GM23338 (cell line): ENCODE measurements around the gene PTPRB. TPM values are rescaled to one million over a fixed set of nuclear protein-coding genes. Genes with fewer than 3 reads are reported as not detected.

Experiments used
- ATAC-seq: fragments of 200-7000 bp; cut with Tn5 transposase; 3 replicates; pipeline ENCODE4 v1.9.1; 2020
- DNase-seq: peaks from one replicate; pipeline ENCODE4 v3.0.0-alpha.2; 2015; ENCODE audit warnings: low spot score
- H2AFZ ChIP-seq: fragments of 200-600 bp; sonication (generic); 2 replicates; pipeline ENCODE4 v1.8.0; 2016; ENCODE audit warnings: antibody characterized with exemption, mild to moderate bottlenecking, moderate library complexity
- H3F3A ChIP-seq: fragments of 200-600 bp; sonication (generic); replicated peaks from 2 replicates; pipeline ENCODE4 v1.8.0; 2017; ENCODE audit warnings: antibody characterized with exemption, mixed run types, low read depth
- H3K27ac ChIP-seq: fragments of 200-600 bp; sonication (generic); 2 replicates; pipeline ENCODE4 v1.6.1; 2016; ENCODE audit warnings: low read depth
- H3K27me3 ChIP-seq: fragments of 200-600 bp; sonication (generic); 2 replicates; pipeline ENCODE4 v1.8.0; 2016; ENCODE audit warnings: mild to moderate bottlenecking, mixed run types, moderate library complexity; ENCODE audit not compliant: insufficient read depth
- H3K36me3 ChIP-seq: fragments of 200-600 bp; sonication (generic); 2 replicates; pipeline ENCODE4 v1.8.0; 2016; ENCODE audit warnings: mild to moderate bottlenecking; ENCODE audit not compliant: insufficient read depth
- H3K4me1 ChIP-seq: fragments of 200-600 bp; sonication (generic); 2 replicates; pipeline ENCODE4 v1.8.0; 2016; ENCODE audit warnings: mild to moderate bottlenecking, moderate library complexity; ENCODE audit not compliant: insufficient read depth
- H3K4me2 ChIP-seq: fragments of 200-600 bp; sonication (generic); 2 replicates; pipeline ENCODE4 v1.7.1; 2017; ENCODE audit warnings: mixed run types
- H3K4me3 ChIP-seq: fragments of 200-600 bp; sonication (generic); 2 replicates; pipeline ENCODE4 v1.6.1; 2016; ENCODE audit warnings: mixed run types
- H3K79me2 ChIP-seq: fragments of 200-600 bp; sonication (generic); replicated peaks from 2 replicates; pipeline ENCODE4 v1.8.0; 2017; ENCODE audit warnings: mild to moderate bottlenecking; ENCODE audit not compliant: insufficient read depth
- H3K9me2 ChIP-seq: fragments of 200-600 bp; sonication (generic); 2 replicates; pipeline ENCODE4 v1.8.0; 2017; ENCODE audit not compliant: insufficient read depth
- H4K20me1 ChIP-seq: fragments of 200-600 bp; sonication (generic); replicated peaks from 2 replicates; pipeline ENCODE4 v1.8.0; 2017; ENCODE audit warnings: mild to moderate bottlenecking; ENCODE audit not compliant: insufficient read depth
- H3K27ac Mint-ChIP-seq: 2 replicates; pipeline ENCODE4 v1.8.0; 2020; ENCODE audit warnings: inconsistent platforms, mild to moderate bottlenecking, moderate library complexity, mixed read lengths
- H3K27me3 Mint-ChIP-seq: 3 replicates; pipeline ENCODE4 v1.8.0; 2022; ENCODE audit warnings: low read depth, mild to moderate bottlenecking, moderate library complexity, mixed read lengths, inconsistent platforms; ENCODE audit not compliant: insufficient read depth, poor library complexity
- H3K36me3 Mint-ChIP-seq: 3 replicates; pipeline ENCODE4 v1.8.0; 2021; ENCODE audit warnings: low read depth, mild to moderate bottlenecking, inconsistent platforms, moderate library complexity, mixed read lengths
- H3K4me1 Mint-ChIP-seq: 3 replicates; pipeline ENCODE4 v1.8.0; 2020; ENCODE audit warnings: mild to moderate bottlenecking, inconsistent platforms, mixed read lengths
- H3K4me3 Mint-ChIP-seq: 3 replicates; pipeline ENCODE4 v1.8.0; 2021; ENCODE audit warnings: moderate library complexity, mild to moderate bottlenecking, inconsistent platforms, mixed read lengths
- H3K9me3 Mint-ChIP-seq: 3 replicates; pipeline ENCODE4 v1.8.0; 2020; ENCODE audit warnings: moderate library complexity, mild to moderate bottlenecking, inconsistent platforms, mixed read lengths
- EZH2 ChIP-seq: fragments of 200-600 bp; sonication (generic); IDR thresholded peaks from one replicate; pipeline ENCODE4 v1.8.0; 2017; ENCODE audit warnings: antibody characterized with exemption, mild to moderate bottlenecking, low read depth; ENCODE audit not compliant: unreplicated experiment
- NANOG ChIP-seq: IDR thresholded peaks from 2 replicates; pipeline ENCODE4 v1.6.1; 2016; ENCODE audit warnings: antibody characterized with exemption, borderline replicate concordance
- STAT1 ChIP-seq: IDR thresholded peaks from one replicate; pipeline ENCODE4 v1.6.1; 2016; ENCODE audit warnings: antibody characterized with exemption; ENCODE audit not compliant: unreplicated experiment
- polyA plus RNA-seq: library from polyadenylated mRNA; unstranded; fragments of >200 nt; fragmentation: Nextera tagmentation; extraction: Ambion mirVana; gene quantifications from 2 replicates; pipeline ENCODE4 v1.2.1, GENCODE V29; 2016
- total RNA-seq: library from RNA; depleted of rRNA; stranded (reverse); fragments of >200 nt; shearing (Covaris generic); gene quantifications from 2 replicates; pipeline ENCODE4 v1.2.3, GENCODE V29; 2014
- TF ChIP-seq, protein P1 (sequence below): fragments of 250-450 bp; sonication (Bioruptor Pico); IDR thresholded peaks from 2 replicates; pipeline ENCODE4 v1.5.0; 2020; ENCODE audit warnings: mild to moderate bottlenecking, moderate library complexity
- TF ChIP-seq, protein P2 (sequence below): IDR thresholded peaks from one replicate; pipeline ENCODE4 v1.6.1; 2018; ENCODE audit warnings: antibody characterized with exemption; ENCODE audit not compliant: unreplicated experiment

Gene PTPRB
- total and polyA plus RNA-seq, 2 experiments from 2014 or later = 0.13 to 1.7 TPM

DNA sequence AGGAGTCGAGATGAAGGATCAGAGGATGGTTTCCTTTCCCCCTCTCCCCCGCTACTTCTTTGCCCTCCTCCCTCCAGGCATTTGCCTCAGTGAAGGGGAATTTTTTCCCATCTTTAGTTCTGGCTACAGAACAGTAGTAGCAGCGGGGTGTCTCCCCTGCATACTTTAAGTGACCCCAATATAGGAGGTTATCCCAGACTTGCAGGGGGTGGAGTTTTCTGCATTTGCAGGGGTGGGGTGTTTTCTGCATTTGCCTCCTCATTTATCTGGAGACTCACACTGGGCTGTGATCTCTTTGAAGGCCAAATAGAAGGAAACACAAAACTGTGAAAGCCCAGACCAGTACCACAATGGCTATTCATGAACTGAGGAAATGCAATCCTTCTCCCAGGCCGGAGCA is 19.8 kb downstream of the PTPRB start (continued):
- TF ChIP-seq, protein P1, sequence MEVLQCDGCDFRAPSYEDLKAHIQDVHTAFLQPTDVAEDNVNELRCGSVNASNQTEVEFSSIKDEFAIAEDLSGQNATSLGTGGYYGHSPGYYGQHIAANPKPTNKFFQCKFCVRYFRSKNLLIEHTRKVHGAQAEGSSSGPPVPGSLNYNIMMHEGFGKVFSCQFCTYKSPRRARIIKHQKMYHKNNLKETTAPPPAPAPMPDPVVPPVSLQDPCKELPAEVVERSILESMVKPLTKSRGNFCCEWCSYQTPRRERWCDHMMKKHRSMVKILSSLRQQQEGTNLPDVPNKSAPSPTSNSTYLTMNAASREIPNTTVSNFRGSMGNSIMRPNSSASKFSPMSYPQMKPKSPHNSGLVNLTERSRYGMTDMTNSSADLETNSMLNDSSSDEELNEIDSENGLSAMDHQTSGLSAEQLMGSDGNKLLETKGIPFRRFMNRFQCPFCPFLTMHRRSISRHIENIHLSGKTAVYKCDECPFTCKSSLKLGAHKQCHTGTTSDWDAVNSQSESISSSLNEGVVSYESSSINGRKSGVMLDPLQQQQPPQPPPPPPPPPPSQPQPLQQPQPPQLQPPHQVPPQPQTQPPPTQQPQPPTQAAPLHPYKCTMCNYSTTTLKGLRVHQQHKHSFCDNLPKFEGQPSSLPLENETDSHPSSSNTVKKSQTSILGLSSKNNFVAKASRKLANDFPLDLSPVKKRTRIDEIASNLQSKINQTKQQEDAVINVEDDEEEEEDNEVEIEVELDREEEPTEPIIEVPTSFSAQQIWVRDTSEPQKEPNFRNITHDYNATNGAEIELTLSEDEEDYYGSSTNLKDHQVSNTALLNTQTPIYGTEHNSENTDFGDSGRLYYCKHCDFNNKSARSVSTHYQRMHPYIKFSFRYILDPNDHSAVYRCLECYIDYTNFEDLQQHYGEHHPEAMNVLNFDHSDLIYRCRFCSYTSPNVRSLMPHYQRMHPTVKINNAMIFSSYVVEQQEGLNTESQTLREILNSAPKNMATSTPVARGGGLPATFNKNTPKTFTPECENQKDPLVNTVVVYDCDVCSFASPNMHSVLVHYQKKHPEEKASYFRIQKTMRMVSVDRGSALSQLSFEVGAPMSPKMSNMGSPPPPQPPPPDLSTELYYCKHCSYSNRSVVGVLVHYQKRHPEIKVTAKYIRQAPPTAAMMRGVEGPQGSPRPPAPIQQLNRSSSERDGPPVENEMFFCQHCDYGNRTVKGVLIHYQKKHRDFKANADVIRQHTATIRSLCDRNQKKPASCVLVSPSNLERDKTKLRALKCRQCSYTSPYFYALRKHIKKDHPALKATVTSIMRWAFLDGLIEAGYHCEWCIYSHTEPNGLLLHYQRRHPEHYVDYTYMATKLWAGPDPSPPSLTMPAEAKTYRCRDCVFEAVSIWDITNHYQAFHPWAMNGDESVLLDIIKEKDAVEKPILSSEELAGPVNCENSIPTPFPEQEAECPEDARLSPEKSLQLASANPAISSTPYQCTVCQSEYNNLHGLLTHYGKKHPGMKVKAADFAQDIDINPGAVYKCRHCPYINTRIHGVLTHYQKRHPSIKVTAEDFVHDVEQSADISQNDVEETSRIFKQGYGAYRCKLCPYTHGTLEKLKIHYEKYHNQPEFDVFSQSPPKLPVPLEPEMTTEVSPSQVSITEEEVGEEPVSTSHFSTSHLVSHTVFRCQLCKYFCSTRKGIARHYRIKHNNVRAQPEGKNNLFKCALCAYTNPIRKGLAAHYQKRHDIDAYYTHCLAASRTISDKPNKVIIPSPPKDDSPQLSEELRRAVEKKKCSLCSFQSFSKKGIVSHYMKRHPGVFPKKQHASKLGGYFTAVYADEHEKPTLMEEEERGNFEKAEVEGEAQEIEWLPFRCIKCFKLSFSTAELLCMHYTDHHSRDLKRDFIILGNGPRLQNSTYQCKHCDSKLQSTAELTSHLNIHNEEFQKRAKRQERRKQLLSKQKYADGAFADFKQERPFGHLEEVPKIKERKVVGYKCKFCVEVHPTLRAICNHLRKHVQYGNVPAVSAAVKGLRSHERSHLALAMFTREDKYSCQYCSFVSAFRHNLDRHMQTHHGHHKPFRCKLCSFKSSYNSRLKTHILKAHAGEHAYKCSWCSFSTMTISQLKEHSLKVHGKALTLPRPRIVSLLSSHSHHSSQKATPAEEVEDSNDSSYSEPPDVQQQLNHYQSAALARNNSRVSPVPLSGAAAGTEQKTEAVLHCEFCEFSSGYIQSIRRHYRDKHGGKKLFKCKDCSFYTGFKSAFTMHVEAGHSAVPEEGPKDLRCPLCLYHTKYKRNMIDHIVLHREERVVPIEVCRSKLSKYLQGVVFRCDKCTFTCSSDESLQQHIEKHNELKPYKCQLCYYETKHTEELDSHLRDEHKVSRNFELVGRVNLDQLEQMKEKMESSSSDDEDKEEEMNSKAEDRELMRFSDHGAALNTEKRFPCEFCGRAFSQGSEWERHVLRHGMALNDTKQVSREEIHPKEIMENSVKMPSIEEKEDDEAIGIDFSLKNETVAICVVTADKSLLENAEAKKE (CRISPR knock-in tag) = no peak
- TF ChIP-seq NANOG (no peak), EZH2 (no peak)

DNA sequence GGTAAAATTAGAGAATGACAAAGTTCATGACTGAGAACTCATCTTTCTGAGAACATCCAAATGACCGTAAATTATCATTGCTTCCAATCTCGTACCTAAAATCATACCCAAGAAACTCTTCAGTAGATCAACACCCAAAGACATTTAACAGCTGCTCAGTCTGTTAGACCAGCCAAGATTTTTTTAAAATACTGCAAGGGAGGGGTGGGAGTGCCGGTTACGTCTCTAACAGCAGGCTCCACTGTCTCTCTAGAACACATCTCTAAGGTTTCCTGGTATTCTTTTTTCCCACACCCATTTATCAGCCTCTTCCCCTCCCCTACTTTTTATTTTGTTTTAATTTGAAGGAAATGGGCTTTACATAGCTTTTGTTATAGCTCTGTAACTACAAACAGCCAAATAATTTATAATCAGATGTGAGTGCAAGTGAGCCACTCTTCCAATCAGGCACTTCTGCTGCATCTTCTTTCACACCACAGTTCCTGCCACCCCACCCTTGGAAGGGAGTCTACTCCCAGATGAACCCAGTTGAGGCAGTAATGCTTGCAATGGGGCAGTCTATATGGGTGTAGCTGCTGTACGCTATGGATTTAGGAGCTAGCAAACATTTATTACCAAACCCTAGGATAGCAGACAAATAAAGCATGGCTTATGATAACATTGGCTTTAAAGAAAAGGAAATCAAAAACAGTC is 21.9 kb downstream of the PTPRB start:
- no peak overlapping the region for H3K27ac ChIP-seq
- ATAC-seq = no peak
- peaks cover 11% of the 10 kb centered on the region for H3K27me3 ChIP-seq
- Mint-ChIP-seq H3K27me3 (peaks cover 7% of the 10 kb centered on the region), H3K4me3 (no peak overlapping the region), H3K9me3 (no peaks in the 10 kb centered on the region), H3K4me1 (peaks cover 40% of the 10 kb centered on the region), H3K36me3 (no peaks in the 10 kb centered on the region), H3K27ac (no peak overlapping the region)
- H3K4me3 ChIP-seq = no peak overlapping the region
- H4K20me1 ChIP-seq = no peaks in the 10 kb centered on the region
- no peak for DNase-seq
- no peak overlapping the region for H2AFZ ChIP-seq
- no peak overlapping the region for H3K4me2 ChIP-seq
- no peaks in the 10 kb centered on the region for H3K36me3 ChIP-seq
- no peaks in the 10 kb centered on the region for H3K79me2 ChIP-seq
- peaks cover 43% of the 10 kb centered on the region for H3K4me1 ChIP-seq
- H3K9me2 ChIP-seq = no peaks in the 10 kb centered on the region
- no peaks in the 10 kb centered on the region for H3F3A ChIP-seq
- TF ChIP-seq, protein P1 (CRISPR knock-in tag) = no peak
- TF ChIP-seq STAT1 = no peak
- TF ChIP-seq, protein P2, sequence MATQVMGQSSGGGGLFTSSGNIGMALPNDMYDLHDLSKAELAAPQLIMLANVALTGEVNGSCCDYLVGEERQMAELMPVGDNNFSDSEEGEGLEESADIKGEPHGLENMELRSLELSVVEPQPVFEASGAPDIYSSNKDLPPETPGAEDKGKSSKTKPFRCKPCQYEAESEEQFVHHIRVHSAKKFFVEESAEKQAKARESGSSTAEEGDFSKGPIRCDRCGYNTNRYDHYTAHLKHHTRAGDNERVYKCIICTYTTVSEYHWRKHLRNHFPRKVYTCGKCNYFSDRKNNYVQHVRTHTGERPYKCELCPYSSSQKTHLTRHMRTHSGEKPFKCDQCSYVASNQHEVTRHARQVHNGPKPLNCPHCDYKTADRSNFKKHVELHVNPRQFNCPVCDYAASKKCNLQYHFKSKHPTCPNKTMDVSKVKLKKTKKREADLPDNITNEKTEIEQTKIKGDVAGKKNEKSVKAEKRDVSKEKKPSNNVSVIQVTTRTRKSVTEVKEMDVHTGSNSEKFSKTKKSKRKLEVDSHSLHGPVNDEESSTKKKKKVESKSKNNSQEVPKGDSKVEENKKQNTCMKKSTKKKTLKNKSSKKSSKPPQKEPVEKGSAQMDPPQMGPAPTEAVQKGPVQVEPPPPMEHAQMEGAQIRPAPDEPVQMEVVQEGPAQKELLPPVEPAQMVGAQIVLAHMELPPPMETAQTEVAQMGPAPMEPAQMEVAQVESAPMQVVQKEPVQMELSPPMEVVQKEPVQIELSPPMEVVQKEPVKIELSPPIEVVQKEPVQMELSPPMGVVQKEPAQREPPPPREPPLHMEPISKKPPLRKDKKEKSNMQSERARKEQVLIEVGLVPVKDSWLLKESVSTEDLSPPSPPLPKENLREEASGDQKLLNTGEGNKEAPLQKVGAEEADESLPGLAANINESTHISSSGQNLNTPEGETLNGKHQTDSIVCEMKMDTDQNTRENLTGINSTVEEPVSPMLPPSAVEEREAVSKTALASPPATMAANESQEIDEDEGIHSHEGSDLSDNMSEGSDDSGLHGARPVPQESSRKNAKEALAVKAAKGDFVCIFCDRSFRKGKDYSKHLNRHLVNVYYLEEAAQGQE = no peak
